Neutrophil (primary cell): ENCODE data around the gene MAN1A1.

ENCODE experiments used
- H3K27ac ChIP-seq: fragments of 200-600 bp; sonication (generic); 2 replicates; pipeline ENCODE4 v1.5.1; 2016; ENCODE audit warnings: mild to moderate bottlenecking, moderate library complexity
- H3K27me3 ChIP-seq: fragments of 200-600 bp; sonication (generic); 2 replicates; pipeline ENCODE4 v1.6.0; 2016; ENCODE audit warnings: mild to moderate bottlenecking
- H3K36me3 ChIP-seq: fragments of 200-600 bp; sonication (generic); 2 replicates; pipeline ENCODE4 v1.5.1; 2017
- H3K4me1 ChIP-seq, 2 experiments: fragments of 200-600 bp in 1 of 2; sonication (generic) in 1 of 2; 1 replicate in 1 of 2; 2 replicates in 1 of 2; pipeline versions ENCODE4 v1.5.1 to v1.6.1; 2013 to 2016; ENCODE audit warnings: low read depth in 1 of 2, low read length in 1 of 2, mild to moderate bottlenecking in 1 of 2, moderate library complexity in 1 of 2; ENCODE audit not compliant: control insufficient read depth in 1 of 2, insufficient read depth in 1 of 2
- H3K4me3 ChIP-seq, 2 experiments: fragments of 200-600 bp in 1 of 2; sonication (generic) in 1 of 2; 1 replicate in 1 of 2; 2 replicates in 1 of 2; pipeline ENCODE4 v1.5.1; 2013 to 2016; ENCODE audit warnings: low read depth in 1 of 2, low read length in 1 of 2, mild to moderate bottlenecking in 1 of 2, moderate library complexity in 1 of 2
- H3K9me3 ChIP-seq: fragments of 200-600 bp; sonication (generic); 2 replicates; pipeline ENCODE4 v1.5.1; 2016
- TF ChIP-seq, protein P1 (sequence below): fragments of 200-600 bp; sonication (generic); IDR thresholded peaks from 2 replicates; pipeline ENCODE4 v1.5.1; 2016; ENCODE audit warnings: antibody characterized with exemption

Gene MAN1A1

GRCh38 chr6:119237177-119237715, 112.3 kb downstream of the MAN1A1 start:
- Histone ChIP-seq H3K27ac (no peak overlapping the region), H3K27me3 (no peaks in the 10 kb centered on the region), H3K9me3 (no peaks in the 10 kb centered on the region), H3K4me1 (no peaks in the 10 kb centered on the region), H3K36me3 (no peaks in the 10 kb centered on the region), H3K4me3 (no peak overlapping the region)
- TF ChIP-seq, protein P1, sequence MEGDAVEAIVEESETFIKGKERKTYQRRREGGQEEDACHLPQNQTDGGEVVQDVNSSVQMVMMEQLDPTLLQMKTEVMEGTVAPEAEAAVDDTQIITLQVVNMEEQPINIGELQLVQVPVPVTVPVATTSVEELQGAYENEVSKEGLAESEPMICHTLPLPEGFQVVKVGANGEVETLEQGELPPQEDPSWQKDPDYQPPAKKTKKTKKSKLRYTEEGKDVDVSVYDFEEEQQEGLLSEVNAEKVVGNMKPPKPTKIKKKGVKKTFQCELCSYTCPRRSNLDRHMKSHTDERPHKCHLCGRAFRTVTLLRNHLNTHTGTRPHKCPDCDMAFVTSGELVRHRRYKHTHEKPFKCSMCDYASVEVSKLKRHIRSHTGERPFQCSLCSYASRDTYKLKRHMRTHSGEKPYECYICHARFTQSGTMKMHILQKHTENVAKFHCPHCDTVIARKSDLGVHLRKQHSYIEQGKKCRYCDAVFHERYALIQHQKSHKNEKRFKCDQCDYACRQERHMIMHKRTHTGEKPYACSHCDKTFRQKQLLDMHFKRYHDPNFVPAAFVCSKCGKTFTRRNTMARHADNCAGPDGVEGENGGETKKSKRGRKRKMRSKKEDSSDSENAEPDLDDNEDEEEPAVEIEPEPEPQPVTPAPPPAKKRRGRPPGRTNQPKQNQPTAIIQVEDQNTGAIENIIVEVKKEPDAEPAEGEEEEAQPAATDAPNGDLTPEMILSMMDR, result no peak

- no peaks in the 10 kb centered on the region for H3K4me1 ChIP-seq
- no peak overlapping the region for H3K4me3 ChIP-seq
- H3K27ac ChIP-seq, result no peak overlapping the region
- TF ChIP-seq, protein P1, result no peak
- no peaks in the 10 kb centered on the region for H3K27me3 ChIP-seq
- H3K36me3 ChIP-seq, result no peaks in the 10 kb centered on the region
- H3K9me3 ChIP-seq, result no peaks in the 10 kb centered on the region
Observed at GRCh38 chr6:119234941-119235340, 114.6 kb downstream of the MAN1A1 start.

- no peaks in the 10 kb centered on the region for H3K27me3 ChIP-seq
- no peak overlapping the region for H3K4me3 ChIP-seq
- no peaks in the 10 kb centered on the region for H3K36me3 ChIP-seq
- H3K27ac ChIP-seq, result no peak overlapping the region
- H3K9me3 ChIP-seq, result no peaks in the 10 kb centered on the region
- no peaks in the 10 kb centered on the region for H3K4me1 ChIP-seq
- TF ChIP-seq, protein P1, result no peak
Observed at GRCh38 chr6:119234457-119234856, 115.1 kb downstream of the MAN1A1 start.

GRCh38 chr6:119233312-119233984, 116.1 kb downstream of the MAN1A1 start:
- Histone ChIP-seq H3K9me3 (no peaks in the 10 kb centered on the region), H3K27ac (no peak overlapping the region), H3K27me3 (no peaks in the 10 kb centered on the region), H3K36me3 (no peaks in the 10 kb centered on the region), H3K4me3 (no peak overlapping the region), H3K4me1 (no peaks in the 10 kb centered on the region)
- TF ChIP-seq, protein P1, result no peak

- Histone ChIP-seq H3K9me3 (no peaks in the 10 kb centered on the region), H3K4me1 (no peaks in the 10 kb centered on the region), H3K27ac (no peak overlapping the region), H3K4me3 (no peak overlapping the region), H3K27me3 (no peaks in the 10 kb centered on the region), H3K36me3 (no peaks in the 10 kb centered on the region)
- TF ChIP-seq, protein P1, result no peak
Observed at GRCh38 chr6:119231394-119231793, 118.2 kb downstream of the MAN1A1 start.
